Measurements from ENCODE around the gene ADAMTS2.

Gene ADAMTS2

DNA sequence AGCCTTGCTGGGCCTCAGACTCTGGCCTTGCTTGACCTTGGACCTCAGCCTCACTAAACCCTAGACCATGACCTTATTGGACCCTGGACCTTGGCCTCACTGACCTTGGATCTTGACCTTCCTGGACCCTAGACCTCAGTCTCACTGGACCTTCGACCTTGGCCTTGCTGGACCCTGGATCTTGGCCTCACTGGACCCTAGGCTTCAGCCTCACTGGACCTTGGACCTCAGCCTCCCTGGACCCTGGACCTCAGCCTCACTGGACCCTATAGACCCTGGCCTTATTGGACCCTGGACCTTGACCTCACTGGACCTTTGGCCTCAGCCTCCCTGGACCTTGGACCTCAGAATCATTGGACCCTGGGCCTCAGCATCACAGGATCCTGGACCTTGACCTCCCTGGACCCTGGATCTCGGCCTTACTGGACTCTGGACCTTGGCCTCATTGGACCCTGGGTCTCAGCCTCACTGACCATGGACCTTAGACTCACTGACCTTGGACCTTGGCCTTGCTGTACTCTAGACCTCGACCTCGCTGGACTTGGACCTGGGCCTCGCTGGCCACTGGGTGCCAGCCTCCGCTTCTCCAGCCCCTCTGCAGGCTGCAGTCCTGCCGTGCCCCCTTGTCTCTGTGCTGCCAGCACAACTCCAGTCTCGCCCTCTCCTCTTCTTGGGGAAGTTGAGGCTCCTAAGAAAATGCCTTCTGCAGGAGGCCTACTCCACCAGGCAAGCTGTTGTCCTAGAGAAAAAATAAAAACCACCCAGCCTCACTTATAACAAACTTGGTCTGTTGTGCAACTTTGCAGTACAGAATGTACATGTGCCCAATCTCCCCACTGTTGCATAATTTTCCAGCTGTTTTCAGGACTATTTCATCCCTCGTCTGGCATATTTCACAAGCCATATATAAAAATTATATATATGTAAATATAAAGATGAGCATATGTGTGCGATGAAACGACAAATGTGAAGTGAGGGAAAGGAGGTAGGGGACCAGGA lies 11.0 kb upstream of the ADAMTS2 start:
- Histone ChIP-seq H3K27ac (ENCODE audit: low read length) (no peak overlapping the region), H3K9ac (ENCODE audit: low read depth, low read length) (no peak overlapping the region), H3K79me2 (ENCODE audit: insufficient read depth, low read length) (no peaks in the 10 kb centered on the region), H4K20me1 (ENCODE audit: insufficient read depth, low read length) (no peaks in the 10 kb centered on the region), H3K27me3 (ENCODE audit: insufficient read depth, low read length, poor library complexity) (no peaks in the 10 kb centered on the region), H3K4me1 (ENCODE audit: insufficient read depth, low read length) (no peaks in the 10 kb centered on the region), H2AFZ (ENCODE audit: low read depth, low read length) (no peak overlapping the region), H3K9me3 (ENCODE audit: insufficient read depth, low read length, severe bottlenecking) (no peaks in the 10 kb centered on the region), H3K4me2 (ENCODE audit: insufficient read depth, low read length) (no peak overlapping the region), H3K4me3 (ENCODE audit: low read depth in 1 of 2, low read length in 2 of 2) (no peak overlapping the region), H3K36me3 (ENCODE audit: insufficient read depth, low read length) (no peaks in the 10 kb centered on the region)
- no peak for TF ChIP-seq EZH2 (IDR thresholded peaks at IDR 0.05; ENCODE audit: borderline replicate concordance, low read depth, low read length, severe bottlenecking)
- TF ChIP-seq CTCF (IDR thresholded peaks at IDR 0.05; ENCODE audit: borderline replicate concordance, extremely low read depth, low read length, poor library complexity, severe bottlenecking) = no peak
- DNase-seq (no peak), ATAC-seq (ENCODE audit: insufficient read depth, low read depth) (no peak)

GRCh38 chr5:179354305-179354882 lies 9.1 kb upstream of the ADAMTS2 start:
- Histone ChIP-seq H3K36me3 (ENCODE audit: insufficient read depth, low read length) (no peaks in the 10 kb centered on the region), H2AFZ (ENCODE audit: low read depth, low read length) (no peak overlapping the region), H3K79me2 (ENCODE audit: insufficient read depth, low read length) (no peaks in the 10 kb centered on the region), H3K9ac (ENCODE audit: low read depth, low read length) (no peak overlapping the region), H3K27me3 (ENCODE audit: insufficient read depth, low read length, poor library complexity) (no peaks in the 10 kb centered on the region), H3K9me3 (ENCODE audit: insufficient read depth, low read length, severe bottlenecking) (no peaks in the 10 kb centered on the region), H3K27ac (ENCODE audit: low read length) (no peak overlapping the region), H4K20me1 (ENCODE audit: insufficient read depth, low read length) (no peaks in the 10 kb centered on the region), H3K4me1 (ENCODE audit: insufficient read depth, low read length) (no peaks in the 10 kb centered on the region), H3K4me2 (ENCODE audit: insufficient read depth, low read length) (no peak overlapping the region), H3K4me3 (ENCODE audit: low read depth in 1 of 2, low read length in 2 of 2) (no peak overlapping the region)
- DNase-seq (no peak), ATAC-seq (ENCODE audit: insufficient read depth, low read depth) (no peak)
- no peak for TF ChIP-seq CTCF (IDR thresholded peaks at IDR 0.05; ENCODE audit: borderline replicate concordance, extremely low read depth, low read length, poor library complexity, severe bottlenecking)
- TF ChIP-seq EZH2 (IDR thresholded peaks at IDR 0.05; ENCODE audit: borderline replicate concordance, low read depth, low read length, severe bottlenecking) = no peak

- ATAC-seq (ENCODE audit: insufficient read depth, low read depth) (no peak), DNase-seq (no peak)
- peaks cover 4% of the 10 kb centered on the region; the same call in 1 of the 2 replicates for H3K4me1 ChIP-seq (ENCODE audit: insufficient read depth, low read length)
- peaks cover 5% of the 10 kb centered on the region for H4K20me1 ChIP-seq (ENCODE audit: insufficient read depth, low read length)
- no peak overlapping the region for H2AFZ ChIP-seq (ENCODE audit: low read depth, low read length)
- no peak overlapping the region for H3K4me2 ChIP-seq (ENCODE audit: insufficient read depth, low read length)
- no peak overlapping the region for H3K4me3 ChIP-seq (ENCODE audit: low read depth in 1 of 2, low read length in 2 of 2)
- no peak for TF ChIP-seq CTCF (IDR thresholded peaks at IDR 0.05; ENCODE audit: borderline replicate concordance, extremely low read depth, low read length, poor library complexity, severe bottlenecking)
- no peak for TF ChIP-seq EZH2 (IDR thresholded peaks at IDR 0.05; ENCODE audit: borderline replicate concordance, low read depth, low read length, severe bottlenecking)
- H3K27me3 ChIP-seq (ENCODE audit: insufficient read depth, low read length, poor library complexity) = peaks cover 27% of the 10 kb centered on the region
- no peak overlapping the region for H3K9ac ChIP-seq (ENCODE audit: low read depth, low read length)
- no peaks in the 10 kb centered on the region for H3K36me3 ChIP-seq (ENCODE audit: insufficient read depth, low read length)
- no peaks in the 10 kb centered on the region for H3K9me3 ChIP-seq (ENCODE audit: insufficient read depth, low read length, severe bottlenecking)
- H3K79me2 ChIP-seq (ENCODE audit: insufficient read depth, low read length) = no peaks in the 10 kb centered on the region
- H3K27ac ChIP-seq (ENCODE audit: low read length) = no peak overlapping the region
Observed at GRCh38 chr5:179348843-179349242, 3.6 kb upstream of the ADAMTS2 start.

Measured in DND-41 (cell line).